Endothelial cell of umbilical vein (primary cell): ENCODE results near the gene CRTC1. TPM values are rescaled to one million over a fixed set of nuclear protein-coding genes. Genes with fewer than 3 reads are reported as not detected.

Experiments used
- BruUV-seq: library from RNA; stranded (reverse); fragments of 400-500 nt; replicated peaks from 2 replicates; lab custom pipeline; 2021; lab: Mats Ljungman, UMichigan
- CTCF ChIA-PET: fragments of 300-600, 350-600 bp; sonication (Branson Sonifier 250); formaldehyde crosslinking; loops from one replicate; lab custom pipeline; 2021; ENCODE audit warnings: antibody characterized with exemption, inconsistent platforms; lab: Charles Lee
- POLR2A ChIA-PET: fragments of 300-600, 350-600 bp; sonication (Branson Sonifier 250); formaldehyde crosslinking; loops from one replicate; lab custom pipeline; 2021; ENCODE audit warnings: antibody characterized with exemption, inconsistent platforms; lab: Charles Lee
- DNase-seq: peaks from one replicate; pipeline ENCODE4 v3.0.0-alpha.2; 2011; ENCODE audit warnings: low read depth, low spot score
- FAIRE-seq: peaks from 2 replicates; lab custom pipeline; 2011; peaks lifted over from hg19 to GRCh38; lab: Jason Lieb, UNC
- H2AFZ ChIP-seq: 2 replicates; pipeline ENCODE4 v1.6.0; 2012; ENCODE audit warnings: low read depth, low read length, control low read depth, inconsistent platforms
- H3K27ac ChIP-seq: 2 replicates; pipeline ENCODE4 v1.5.1; 2011; ENCODE audit warnings: low read depth, mild to moderate bottlenecking, control low read depth, low read length, moderate library complexity; ENCODE audit not compliant: insufficient read depth
- H3K27me3 ChIP-seq, 2 experiments: 2 replicates each; pipeline versions ENCODE4 v1.6.0 to v1.6.1; 2011; ENCODE audit warnings: low read length in 2 of 2, mixed read lengths in 1 of 2; ENCODE audit not compliant: control insufficient read depth in 2 of 2, insufficient read depth in 2 of 2
- H3K36me3 ChIP-seq, 2 experiments: 2 replicates in 1 of 2; 3 replicates in 1 of 2; pipeline ENCODE4 v1.5.1; 2011; ENCODE audit warnings: low read length in 2 of 2, mild to moderate bottlenecking in 1 of 2, moderate library complexity in 1 of 2; ENCODE audit not compliant: control insufficient read depth in 2 of 2, insufficient read depth in 2 of 2; ENCODE audit errors: extremely low read depth in 1 of 2
- H3K4me1 ChIP-seq: 3 replicates; pipeline ENCODE4 v1.5.1; 2011; ENCODE audit warnings: mild to moderate bottlenecking, low read length; ENCODE audit not compliant: control insufficient read depth, insufficient read depth; ENCODE audit errors: extremely low read depth
- H3K4me2 ChIP-seq: 2 replicates; pipeline ENCODE4 v1.6.1; 2011; ENCODE audit warnings: low read length, control low read depth, mixed read lengths; ENCODE audit not compliant: insufficient read depth
- H3K4me3 ChIP-seq, 3 experiments: fragments of 200-600 bp in 1 of 3; sonication (generic), shearing (Covaris generic) in 1 of 3; replicated peaks in 1 of 3; 2 replicates each; pipeline ENCODE4 v1.5.1; 2011 to 2016; ENCODE audit warnings: control low read depth in 3 of 3, low read length in 3 of 3, mild to moderate bottlenecking in 2 of 3, inconsistent platforms in 1 of 3, low read depth in 1 of 3, moderate library complexity in 1 of 3; ENCODE audit not compliant: insufficient read depth in 1 of 3
- H3K79me2 ChIP-seq: 2 replicates; pipeline ENCODE4 v1.6.0; 2012; ENCODE audit warnings: low read length, inconsistent platforms; ENCODE audit not compliant: control insufficient read depth, insufficient read depth
- H3K9ac ChIP-seq: replicated peaks from 2 replicates; pipeline ENCODE3; 2011; ENCODE audit warnings: low read length, control low read depth; ENCODE audit not compliant: insufficient read depth; ENCODE audit errors: extremely low read depth
- H3K9me1 ChIP-seq: replicated peaks from 3 replicates; pipeline ENCODE4 v1.6.0; 2011; ENCODE audit warnings: mild to moderate bottlenecking, low read length; ENCODE audit not compliant: control insufficient read depth, insufficient read depth; ENCODE audit errors: extremely low read depth
- H3K9me3 ChIP-seq: replicated peaks from 2 replicates; pipeline ENCODE4 v1.5.1; 2012; ENCODE audit warnings: low read length, inconsistent platforms; ENCODE audit not compliant: control insufficient read depth, insufficient read depth
- H4K20me1 ChIP-seq: replicated peaks from 2 replicates; pipeline ENCODE3; 2011; ENCODE audit warnings: mild to moderate bottlenecking, low read length; ENCODE audit not compliant: control insufficient read depth, insufficient read depth; ENCODE audit errors: extremely low read depth
- CTCF ChIP-seq, 2 donors: IDR thresholded peaks; 1 replicate in 1 of 2; 2 replicates in 1 of 2; pipeline ENCODE4 v1.5.1; 2011; ENCODE audit warnings: low read length in 2 of 2, mild to moderate bottlenecking in 2 of 2, moderate library complexity in 2 of 2, control low read depth in 1 of 2, inconsistent platforms in 1 of 2, low read depth in 1 of 2; ENCODE audit not compliant: insufficient read depth in 1 of 2; ENCODE audit errors: extremely low read depth in 1 of 2
- JUN ChIP-seq: IDR thresholded peaks from 2 replicates; pipeline ENCODE4 v1.6.1; 2011; ENCODE audit warnings: borderline replicate concordance, low read depth; ENCODE audit not compliant: insufficient read length, insufficient read depth
- MYC ChIP-seq: IDR thresholded peaks from one replicate; pipeline ENCODE4 v1.6.1; 2011; ENCODE audit warnings: mild to moderate bottlenecking, low read depth, low read length
- POLR2A ChIP-seq: IDR thresholded peaks from 2 replicates; pipeline ENCODE4 v1.6.1; 2012; ENCODE audit warnings: low read depth, mild to moderate bottlenecking, control low read depth, low read length
- POLR2AphosphoS5 ChIP-seq: IDR thresholded peaks from 2 replicates; pipeline ENCODE4 v1.6.1; 2012; ENCODE audit warnings: low read depth, mild to moderate bottlenecking, control low read depth, low read length, moderate library complexity; ENCODE audit not compliant: insufficient read depth
- dilution Hi-C: fragments of 300-500 bp; cut with MboI; formaldehyde crosslinking; loops from one replicate; pipeline ENCODE4 v1.15.0; 2019; ENCODE audit warnings: low sequenced_read_pairs; ENCODE audit not compliant: extremely low pct_ligation_motif_present
- intact Hi-C: fragments of 100-400 bp; cut with micrococcal nuclease; formaldehyde crosslinking; loops from one replicate; pipeline ENCODE4 v1.10.0; 2022
- polyA plus RNA-seq, 4 experiments: library from polyadenylated mRNA; depleted of rRNA in 3 of 4; stranded (reverse) in 3 of 4; unstranded in 1 of 4; fragments of >200 nt; gene quantifications; 2 replicates each; pipeline versions ENCODE4 v1.2.1 to v1.2.3, GENCODE V29; 2011 to 2012; ENCODE audit warnings: missing spikeins in 1 of 4
- total RNA-seq: library from RNA; stranded (reverse); gene quantifications from 2 replicates; pipeline ENCODE4 v1.2.3, GENCODE V29; 2021

CRTC1 gene
- total and polyA plus RNA-seq, 2 donors (not counting 3 experiments of a cell fraction or from before 2014, with no cell fraction given) = 4.2 to 11.4 TPM

DNA sequence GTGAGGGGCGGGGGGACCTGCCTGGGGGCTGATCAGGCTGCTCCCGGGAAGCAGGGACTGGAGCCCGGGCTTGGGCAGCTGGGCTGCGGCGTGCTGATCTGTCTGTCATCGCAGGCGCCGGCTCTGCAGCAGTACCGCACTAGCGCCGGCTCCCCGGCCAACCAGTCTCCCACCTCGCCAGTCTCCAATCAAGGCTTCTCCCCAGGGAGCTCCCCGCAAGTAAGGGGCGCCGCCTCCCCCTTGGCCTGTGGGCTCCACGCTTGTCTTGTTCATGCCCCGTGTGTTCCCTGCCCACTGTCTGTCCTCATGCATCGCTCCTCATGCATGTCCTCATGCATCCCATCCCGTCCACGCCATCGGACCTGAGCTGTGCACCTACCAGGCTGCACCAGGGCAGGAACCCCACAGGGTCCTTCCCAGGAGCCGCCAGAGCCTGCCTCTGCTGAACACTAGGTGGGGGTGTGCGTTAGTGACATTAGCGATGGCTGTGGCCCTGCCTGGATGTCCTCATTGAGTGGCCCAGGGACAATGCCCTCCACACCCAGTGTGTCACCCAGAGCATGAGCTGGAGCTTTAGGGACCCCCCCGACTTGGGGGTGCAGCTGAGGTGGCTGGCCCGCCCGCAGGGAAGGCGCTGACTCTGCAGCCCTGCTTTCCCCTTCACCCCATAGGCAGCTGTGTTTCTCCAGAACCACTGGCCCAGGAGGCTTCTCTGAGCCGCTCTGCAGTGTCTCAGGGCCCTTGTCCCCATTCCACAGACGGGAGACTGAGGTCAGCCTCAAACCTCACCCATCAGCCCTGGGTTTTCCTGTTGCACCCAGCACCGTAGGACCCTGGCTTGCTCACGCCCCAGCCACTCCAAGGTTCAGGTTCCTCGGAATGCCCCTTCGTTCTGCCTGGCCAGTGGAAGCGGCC lies 88.1 kb downstream of the CRTC1 start:
- no peaks in the 10 kb centered on the region for H3K9me1 ChIP-seq
- H3K4me3 ChIP-seq = no peak overlapping the region
- no peak overlapping the region for H3K4me2 ChIP-seq
- H2AFZ ChIP-seq = no peak overlapping the region
- H3K27ac ChIP-seq = no peak overlapping the region
- H3K4me1 ChIP-seq = no peaks in the 10 kb centered on the region
- BruUV-seq = no TSS peak
- no peaks in the 10 kb centered on the region for H3K79me2 ChIP-seq
- intact Hi-C loops = loop anchor here (5.0 kb wide), 1 partner anchor 76 kb away; no protein-coding TSS in a partner anchor
- no peak overlapping the region for H3K9ac ChIP-seq
- no peaks in the 10 kb centered on the region for H3K27me3 ChIP-seq
- dilution Hi-C loops = no loop called here
- H3K36me3 ChIP-seq = no peaks in the 10 kb centered on the region
- DNase-seq (no peak), FAIRE-seq (no peak)
- no peaks in the 10 kb centered on the region for H3K9me3 ChIP-seq
- ChIA-PET CTCF (interaction anchor here (2.4 kb wide), 1 partner anchor 75 kb away, joined by 16 read pairs; no protein-coding TSS in a partner anchor), POLR2A (no interaction called here)
- H4K20me1 ChIP-seq = no peaks in the 10 kb centered on the region
- TF ChIP-seq POLR2A (no peak), POLR2AphosphoS5 (no peak), CTCF (IDR thresholded peaks at IDR 0.05; ENCODE audit: extremely low read depth in 1 of 2, insufficient read depth in 1 of 2, low read depth in 1 of 2, low read length in 2 of 2) (peak; percentile 13 to 23), JUN (no peak), MYC (no peak)
